ENCODE measurements around the gene ANKRD10. TPM values are rescaled to one million over a fixed set of nuclear protein-coding genes. Genes with fewer than 3 reads are reported as not detected.

ANKRD10 gene
- total and polyA plus RNA-seq, 7 donors, result 82.0 to 225 (median 115) TPM

- whole genome bisulfite sequencing, 3 donors, result 1 to 2% (median 1%) methylated on average over 29 to 32 of the region's 32 CpGs
- TF ChIP-seq, protein P1, sequence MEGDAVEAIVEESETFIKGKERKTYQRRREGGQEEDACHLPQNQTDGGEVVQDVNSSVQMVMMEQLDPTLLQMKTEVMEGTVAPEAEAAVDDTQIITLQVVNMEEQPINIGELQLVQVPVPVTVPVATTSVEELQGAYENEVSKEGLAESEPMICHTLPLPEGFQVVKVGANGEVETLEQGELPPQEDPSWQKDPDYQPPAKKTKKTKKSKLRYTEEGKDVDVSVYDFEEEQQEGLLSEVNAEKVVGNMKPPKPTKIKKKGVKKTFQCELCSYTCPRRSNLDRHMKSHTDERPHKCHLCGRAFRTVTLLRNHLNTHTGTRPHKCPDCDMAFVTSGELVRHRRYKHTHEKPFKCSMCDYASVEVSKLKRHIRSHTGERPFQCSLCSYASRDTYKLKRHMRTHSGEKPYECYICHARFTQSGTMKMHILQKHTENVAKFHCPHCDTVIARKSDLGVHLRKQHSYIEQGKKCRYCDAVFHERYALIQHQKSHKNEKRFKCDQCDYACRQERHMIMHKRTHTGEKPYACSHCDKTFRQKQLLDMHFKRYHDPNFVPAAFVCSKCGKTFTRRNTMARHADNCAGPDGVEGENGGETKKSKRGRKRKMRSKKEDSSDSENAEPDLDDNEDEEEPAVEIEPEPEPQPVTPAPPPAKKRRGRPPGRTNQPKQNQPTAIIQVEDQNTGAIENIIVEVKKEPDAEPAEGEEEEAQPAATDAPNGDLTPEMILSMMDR (IDR thresholded peaks at IDR 0.05), result no peak
- H3K4me3 ChIP-seq, result peak overlapping the region; percentile 56
- peaks cover 21% of the 10 kb centered on the region for H3K4me1 ChIP-seq
- no peaks in the 10 kb centered on the region for H3K27me3 ChIP-seq (ENCODE audit: insufficient read depth in 3 of 3, low read length in 2 of 3)
- intact Hi-C loops (cut with DNase I), result no loop called here
- no peaks in the 10 kb centered on the region for H3K9me3 ChIP-seq
- peaks cover 0 to 13% of the 10 kb centered on the region in 2 donors for H3K36me3 ChIP-seq (ENCODE audit: insufficient read depth in 1 of 2, low read depth in 1 of 2)
- ATAC-seq, result peak; percentile 46 to 57 (median 53)
- DNase-seq, result peak; percentile 86 to 91
- H3K27ac ChIP-seq, result peak overlapping the region; percentile 53
These were observed 40.3 kb downstream of the ANKRD10 start for GRCh38 chr13:110874508-110874960.

GRCh38 chr13:110873639-110874507 lies 41.0 kb downstream of the ANKRD10 start:
- ATAC-seq, result no peak
- H3K27me3 ChIP-seq (ENCODE audit: insufficient read depth in 3 of 3, low read length in 2 of 3), result no peaks in the 10 kb centered on the region
- peak overlapping the region; percentile 51 for H3K27ac ChIP-seq
- TF ChIP-seq, protein P1 (IDR thresholded peaks at IDR 0.05), result no peak
- no peak for DNase-seq
- intact Hi-C loops (cut with DNase I), result no loop called here
- peak overlapping the region; percentile 56 for H3K4me3 ChIP-seq
- peaks cover 0 to 6% of the 10 kb centered on the region in 2 donors for H3K36me3 ChIP-seq (ENCODE audit: insufficient read depth in 1 of 2, low read depth in 1 of 2)
- 62 to 70% (median 66%) methylated on average over 19 of the region's 19 CpGs for WGBS, 3 donors
- no peaks in the 10 kb centered on the region for H3K9me3 ChIP-seq
- H3K4me1 ChIP-seq, result peaks cover 21% of the 10 kb centered on the region

- DNase-seq (no peak), ATAC-seq (no peak)
- TF ChIP-seq, protein P1 (IDR thresholded peaks at IDR 0.05), result no peak
- no peaks in the 10 kb centered on the region for H3K36me3 ChIP-seq (ENCODE audit: insufficient read depth in 1 of 2, low read depth in 1 of 2)
- no peak overlapping the region for H3K4me3 ChIP-seq
- 81 to 85% (median 84%) methylated on average over 30 to 35 of the region's 35 CpGs for WGBS, 3 donors
- H3K4me1 ChIP-seq, result peaks cover 26% of the 10 kb centered on the region
- peak overlapping the region; percentile 100 for H3K27ac ChIP-seq
- no peaks in the 10 kb centered on the region for H3K9me3 ChIP-seq
- intact Hi-C loops (cut with DNase I), result no loop called here
- no peaks in the 10 kb centered on the region for H3K27me3 ChIP-seq (ENCODE audit: insufficient read depth in 3 of 3, low read length in 2 of 3)
These were observed 41.9 kb downstream of the ANKRD10 start for GRCh38 chr13:110872768-110873638.

GRCh38 chr13:110872034-110872767 lies 42.7 kb downstream of the ANKRD10 start:
- TF ChIP-seq, protein P1 (IDR thresholded peaks at IDR 0.05), result no peak
- peak overlapping the region; percentile 100 for H3K27ac ChIP-seq
- peaks cover 34% of the 10 kb centered on the region for H3K4me1 ChIP-seq
- WGBS, 3 donors, result 79 to 81% (median 80%) methylated on average over 13 of the region's 13 CpGs
- no peaks in the 10 kb centered on the region for H3K27me3 ChIP-seq (ENCODE audit: insufficient read depth in 3 of 3, low read length in 2 of 3)
- H3K4me3 ChIP-seq, result no peak overlapping the region
- no peak for DNase-seq
- intact Hi-C loops (cut with DNase I), result no loop called here
- H3K36me3 ChIP-seq (ENCODE audit: insufficient read depth in 1 of 2, low read depth in 1 of 2), result no peaks in the 10 kb centered on the region
- no peak for ATAC-seq
- H3K9me3 ChIP-seq, result no peaks in the 10 kb centered on the region
